NCI-H2171 treated with DMSO at 0.1 percent for 48 hours (cell line): ENCODE measurements around the gene QRFPR.
"Not testable (repeated sequence)": the region's sequence is repeated elsewhere in the genome, so short reads cannot be mapped to it uniquely, and the experiment has no call there.

Experiments used
- DNase-seq: peaks from one replicate; lab custom pipeline; 2025; lab: John Stamatoyannopoulos, UW

QRFPR gene

GRCh38 chr4:121339824-121340223 is 41.0 kb downstream of the QRFPR start:
- no peak for DNase-seq

- DNase-seq, result no peak
Observed at GRCh38 chr4:121339307-121339706, 41.5 kb downstream of the QRFPR start.

- DNase-seq, result no peak
Observed at GRCh38 chr4:121338518-121338917, 42.3 kb downstream of the QRFPR start.

- no peak for DNase-seq
Observed at GRCh38 chr4:121336706-121337105, 44.1 kb downstream of the QRFPR start.

GRCh38 chr4:121330180-121330665 is 50.6 kb downstream of the QRFPR start:
- no peak for DNase-seq

- no peak for DNase-seq
Observed at GRCh38 chr4:121326597-121326996, 54.2 kb downstream of the QRFPR start.

- no peak for DNase-seq
Observed at GRCh38 chr4:121324331-121324730, 56.5 kb downstream of the QRFPR start.

GRCh38 chr4:121321466-121321865 is 59.4 kb downstream of the QRFPR start:
- peak; percentile 0 for DNase-seq

GRCh38 chr4:121316091-121316490 is 64.7 kb downstream of the QRFPR start:
- no peak for DNase-seq

- not testable (repeated sequence) for DNase-seq
Observed at GRCh38 chr4:121313430-121313829, 67.4 kb downstream of the QRFPR start.

GRCh38 chr4:121308828-121309227 is 72.0 kb downstream of the QRFPR start:
- DNase-seq, result no peak

- no peak for DNase-seq
Observed at GRCh38 chr4:121308328-121308663, 72.5 kb downstream of the QRFPR start.

- no peak for DNase-seq
Observed at GRCh38 chr4:121307445-121308327, 73.1 kb downstream of the QRFPR start.

- DNase-seq, result no peak
Observed at GRCh38 chr4:121306931-121307330, 73.9 kb downstream of the QRFPR start.

- DNase-seq, result no peak
Observed at GRCh38 chr4:121304893-121305292, 75.9 kb downstream of the QRFPR start.

GRCh38 chr4:121299367-121299766 is 81.5 kb downstream of the QRFPR start:
- DNase-seq, result no peak

- DNase-seq, result no peak
Observed at GRCh38 chr4:121283319-121283718, 97.5 kb downstream of the QRFPR start.

GRCh38 chr4:121280425-121280824 is 100.4 kb downstream of the QRFPR start:
- DNase-seq, result no peak

- DNase-seq, result no peak
Observed at GRCh38 chr4:121278811-121279368, 101.9 kb downstream of the QRFPR start.
